ENCODE data around the gene CACNG4. TPM values are rescaled to one million over a fixed set of nuclear protein-coding genes. Genes with fewer than 3 reads are reported as not detected.
A peak's percentile ranks its signal among the peaks of the same experiment; 100 is the strongest.
"Not testable (repeated sequence)": the region's sequence is repeated elsewhere in the genome, so short reads cannot be mapped to it uniquely, and the experiment has no call there.

Gene CACNG4
- total RNA-seq, 6 experiments from 2014 or later = not detected

GRCh38 chr17:66971730-66972441 lies 7.4 kb downstream of the CACNG4 start:
- Mint-ChIP-seq H3K36me3 (ENCODE audit: low read depth) (no peaks in the 10 kb centered on the region), H3K27ac (no peak overlapping the region)
- TF ChIP-seq CTCF (IDR thresholded peaks at IDR 0.05) = no peak

GRCh38 chr17:66972442-66972830 lies 7.9 kb downstream of the CACNG4 start:
- not testable (repeated sequence) for H3K4me3 Mint-ChIP-seq; H3K27ac Mint-ChIP-seq; H3K9me3 Mint-ChIP-seq; H3K4me1 Mint-ChIP-seq (ENCODE audit: low read depth); H3K36me3 Mint-ChIP-seq (ENCODE audit: low read depth); DNase-seq
- H3K27me3 Mint-ChIP-seq (ENCODE audit: insufficient read depth) = peaks cover 48% of the 10 kb centered on the region

More at GRCh38 chr17:66971730-66972441, 7.4 kb downstream of the CACNG4 start:
- H3K4me1 Mint-ChIP-seq (ENCODE audit: low read depth) = no peaks in the 10 kb centered on the region
- no peaks in the 10 kb centered on the region for H3K9me3 Mint-ChIP-seq
- no peak for DNase-seq
- no peak overlapping the region for H3K4me3 Mint-ChIP-seq
- peaks cover 47% of the 10 kb centered on the region for H3K27me3 Mint-ChIP-seq (ENCODE audit: insufficient read depth)

GRCh38 chr17:66975188-66975587 lies 10.7 kb downstream of the CACNG4 start:
- Mint-ChIP-seq H3K4me3 (no peak overlapping the region), H3K27me3 (ENCODE audit: insufficient read depth) (peaks cover 43% of the 10 kb centered on the region), H3K4me1 (ENCODE audit: low read depth) (peaks cover 4% of the 10 kb centered on the region; the same call in 1 of the 2 replicates), H3K36me3 (ENCODE audit: low read depth) (no peaks in the 10 kb centered on the region), H3K9me3 (no peaks in the 10 kb centered on the region), H3K27ac (no peak overlapping the region)
- no peak for DNase-seq
- TF ChIP-seq CTCF (IDR thresholded peaks at IDR 0.05) = no peak

DNA sequence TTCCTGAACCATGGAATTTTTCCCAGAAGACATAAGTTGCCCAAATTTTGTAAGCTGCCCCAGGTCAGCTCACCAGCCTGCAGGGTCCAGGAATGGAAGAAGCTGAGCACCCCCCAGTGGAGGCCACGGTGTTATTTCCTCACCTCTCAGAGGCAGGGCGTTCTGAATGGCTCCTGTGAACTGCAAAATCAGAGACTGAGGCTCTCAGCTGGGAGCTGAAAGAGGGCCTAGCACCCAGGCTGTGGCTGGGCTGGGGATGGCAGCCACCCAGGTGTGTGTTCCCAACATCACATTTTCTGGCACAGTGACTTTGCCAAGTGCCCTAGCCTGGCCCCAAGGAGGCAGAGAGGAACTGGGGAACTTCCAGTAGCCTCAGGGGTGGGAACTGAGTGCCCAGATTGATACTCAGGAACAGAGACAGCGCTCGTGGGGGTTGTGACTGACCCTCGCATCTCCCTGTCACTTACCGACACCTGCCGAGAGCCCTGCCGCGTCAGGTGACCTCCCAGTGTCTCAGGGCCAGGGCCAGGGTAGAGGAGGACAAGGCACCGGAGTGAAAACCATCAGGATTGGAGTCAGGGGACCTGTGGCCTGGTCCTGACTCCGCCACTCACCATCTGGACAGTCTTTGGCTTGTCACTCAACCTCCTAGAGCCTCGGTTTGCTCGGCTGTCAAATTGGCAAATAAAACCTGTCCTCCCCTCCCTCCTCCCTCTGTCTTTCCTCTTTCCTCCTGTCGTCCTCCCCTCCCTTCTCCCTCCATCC lies 11.3 kb downstream of the CACNG4 start:
- no peak overlapping the region for H3K4me3 Mint-ChIP-seq
- no peaks in the 10 kb centered on the region for H3K36me3 Mint-ChIP-seq (ENCODE audit: low read depth)
- H3K27ac Mint-ChIP-seq = no peak overlapping the region
- no peak for DNase-seq
- H3K9me3 Mint-ChIP-seq = no peaks in the 10 kb centered on the region
- peaks cover 6% of the 10 kb centered on the region; the same call in 1 of the 2 replicates for H3K4me1 Mint-ChIP-seq (ENCODE audit: low read depth)
- H3K27me3 Mint-ChIP-seq (ENCODE audit: insufficient read depth) = peaks cover 42% of the 10 kb centered on the region
- TF ChIP-seq CTCF (IDR thresholded peaks at IDR 0.05) = peak; percentile 16; the same call in 1 of the 2 replicates

- no peak for DNase-seq
- Mint-ChIP-seq H3K4me3 (no peak overlapping the region), H3K27ac (no peak overlapping the region), H3K27me3 (ENCODE audit: insufficient read depth) (peaks cover 47% of the 10 kb centered on the region), H3K9me3 (no peaks in the 10 kb centered on the region), H3K36me3 (ENCODE audit: low read depth) (no peaks in the 10 kb centered on the region), H3K4me1 (ENCODE audit: low read depth) (peaks cover 6% of the 10 kb centered on the region; the same call in 1 of the 2 replicates)
- no peak for TF ChIP-seq CTCF (IDR thresholded peaks at IDR 0.05)
These were observed 11.8 kb downstream of the CACNG4 start for GRCh38 chr17:66976379-66976663.

GRCh38 chr17:66976781-66977201 lies 12.3 kb downstream of the CACNG4 start:
- H3K4me1 Mint-ChIP-seq (ENCODE audit: low read depth) = peaks cover 6% of the 10 kb centered on the region; the same call in 1 of the 2 replicates
- no peaks in the 10 kb centered on the region for H3K36me3 Mint-ChIP-seq (ENCODE audit: low read depth)
- H3K9me3 Mint-ChIP-seq = peaks cover under 1% of the 10 kb centered on the region; the same call in 1 of the 2 replicates
- TF ChIP-seq CTCF (IDR thresholded peaks at IDR 0.05) = no peak
- peaks cover 46% of the 10 kb centered on the region for H3K27me3 Mint-ChIP-seq (ENCODE audit: insufficient read depth)
- H3K27ac Mint-ChIP-seq = no peak overlapping the region
- peak; percentile 5 for DNase-seq
- no peak overlapping the region for H3K4me3 Mint-ChIP-seq

Data from HFFc6 (cell line).